Neural cell (in vitro differentiated cells): ENCODE results near the gene DSCAM. TPM values are rescaled to one million over a fixed set of nuclear protein-coding genes. Genes with fewer than 3 reads are reported as not detected.

Experiments
- H2AFZ ChIP-seq: fragments of 200-600, 300-800 bp; sonication (generic), shearing (Covaris generic); 2 replicates; pipeline ENCODE4 v1.6.0; 2014; ENCODE audit warnings: low read depth, mild to moderate bottlenecking, antibody characterized with exemption, low read length, moderate library complexity
- H3F3A ChIP-seq: fragments of 200-600 bp; shearing (Covaris generic); 2 replicates; pipeline ENCODE4 v1.6.1; 2016; ENCODE audit warnings: mild to moderate bottlenecking, moderate library complexity, mixed read lengths, antibody characterized with exemption, low read length; ENCODE audit not compliant: insufficient read depth, poor library complexity, severe bottlenecking
- H3K27ac ChIP-seq: fragments of 200-600, 300-800 bp; sonication (generic), shearing (Covaris generic); 2 replicates; pipeline ENCODE4 v1.5.1; 2014; ENCODE audit warnings: mild to moderate bottlenecking, low read length, moderate library complexity
- H3K27me3 ChIP-seq: fragments of 300-800, 200-600 bp; sonication (generic), shearing (Covaris generic); 2 replicates; pipeline ENCODE4 v1.6.0; 2014; ENCODE audit warnings: mild to moderate bottlenecking, low read depth, low read length, moderate library complexity; ENCODE audit not compliant: insufficient read depth
- H3K36me3 ChIP-seq: fragments of 300-800, 200-600 bp; sonication (generic), shearing (Covaris generic); 2 replicates; pipeline ENCODE4 v1.5.1; 2014; ENCODE audit warnings: mild to moderate bottlenecking, antibody characterized with exemption, low read length, moderate library complexity; ENCODE audit not compliant: insufficient read depth
- H3K4me2 ChIP-seq: fragments of 300-800, 200-600 bp; sonication (generic), shearing (Covaris generic); 2 replicates; pipeline ENCODE4 v1.6.0; 2014; ENCODE audit warnings: mild to moderate bottlenecking, low read length
- H3K4me3 ChIP-seq: fragments of 300-800, 200-600 bp; sonication (generic), shearing (Covaris generic); 2 replicates; pipeline ENCODE4 v1.5.1; 2014; ENCODE audit warnings: mild to moderate bottlenecking, low read length, moderate library complexity
- H3K79me2 ChIP-seq: fragments of 200-600 bp; shearing (Covaris generic); replicated peaks from 2 replicates; pipeline ENCODE4 v1.6.0; 2014; ENCODE audit warnings: mild to moderate bottlenecking, low read length, moderate library complexity; ENCODE audit not compliant: insufficient read depth
- H3K9ac ChIP-seq: fragments of 300-800, 200-600 bp; sonication (generic), shearing (Covaris generic); 2 replicates; pipeline ENCODE4 v1.6.1; 2016; ENCODE audit warnings: mild to moderate bottlenecking, low read length, mixed read lengths
- H3K9me2 ChIP-seq: fragments of 200-600 bp; shearing (Covaris generic); 2 replicates; pipeline ENCODE4 v1.6.1; 2016; ENCODE audit warnings: mild to moderate bottlenecking, low read length, mixed read lengths; ENCODE audit not compliant: insufficient read depth
- H3K9me3 ChIP-seq: fragments of 200-600, 300-800 bp; sonication (generic), shearing (Covaris generic); 2 replicates; pipeline ENCODE4 v1.6.1; 2016; ENCODE audit warnings: mild to moderate bottlenecking, mixed run types, low read length, moderate library complexity, mixed read lengths
- H4K20me1 ChIP-seq: fragments of 200-600 bp; shearing (Covaris generic); 2 replicates; pipeline ENCODE4 v1.6.1; 2016; ENCODE audit warnings: mild to moderate bottlenecking, mixed run types; ENCODE audit not compliant: insufficient read depth
- CTCF ChIP-seq: fragments of 450-650 bp; IDR thresholded peaks from 2 replicates; pipeline ENCODE4 v1.5.1; 2014; ENCODE audit warnings: antibody characterized with exemption, mild to moderate bottlenecking, moderate library complexity; ENCODE audit not compliant: poor library complexity, severe bottlenecking
- EP300 ChIP-seq: fragments of 450-650 bp; conservative IDR thresholded peaks from 2 replicates; pipeline ENCODE4 v1.6.1; 2014; ENCODE audit warnings: antibody characterized with exemption, mild to moderate bottlenecking, moderate library complexity; ENCODE audit not compliant: poor library complexity, severe bottlenecking
- EZH2 ChIP-seq: fragments of 200-600, 300-800 bp; shearing (Covaris generic), sonication (generic); IDR thresholded peaks from 2 replicates; pipeline ENCODE4 v1.6.1; 2014; ENCODE audit warnings: antibody characterized with exemption, low read length, borderline replicate concordance, mild to moderate bottlenecking; ENCODE audit not compliant: insufficient read depth, poor library complexity, severe bottlenecking
- MXI1 ChIP-seq: fragments of 450-650 bp; conservative IDR thresholded peaks from 2 replicates; pipeline ENCODE4 v1.6.1; 2014; ENCODE audit warnings: antibody characterized with exemption, mild to moderate bottlenecking; ENCODE audit not compliant: poor library complexity, severe bottlenecking
- POLR2AphosphoS5 ChIP-seq: IDR thresholded peaks from 2 replicates; pipeline ENCODE4 v1.6.1; 2012
- RAD21 ChIP-seq: fragments of 450-650 bp; conservative IDR thresholded peaks from 2 replicates; pipeline ENCODE4 v1.6.1; 2014; ENCODE audit warnings: antibody characterized with exemption, mild to moderate bottlenecking, moderate library complexity
- REST ChIP-seq: IDR thresholded peaks from 2 replicates; pipeline ENCODE4 v1.6.1; 2012; ENCODE audit warnings: borderline replicate concordance
- SMC3 ChIP-seq: fragments of 450-650 bp; conservative IDR thresholded peaks from 2 replicates; pipeline ENCODE4 v1.6.1; 2014; ENCODE audit warnings: antibody characterized with exemption, mild to moderate bottlenecking, moderate library complexity; ENCODE audit not compliant: poor library complexity
- TAF1 ChIP-seq: IDR thresholded peaks from 2 replicates; pipeline ENCODE4 v1.6.1; 2012; ENCODE audit warnings: low read depth
- polyA plus RNA-seq: library from polyadenylated mRNA; depleted of rRNA; stranded (reverse); fragments of >200 nt; gene quantifications from 2 replicates; pipeline ENCODE4 v1.2.3, GENCODE V29; 2014

DSCAM gene
- polyA plus RNA-seq, 1 donor from 2014 or later = 5.3 TPM

GRCh38 chr21:40200126-40200525 lies 646.8 kb downstream of the DSCAM start:
- no peaks in the 10 kb centered on the region for H3K79me2 ChIP-seq
- no peaks in the 10 kb centered on the region for H4K20me1 ChIP-seq
- no peak overlapping the region for H3K9ac ChIP-seq
- H3K9me3 ChIP-seq = no peaks in the 10 kb centered on the region
- H3K9me2 ChIP-seq = no peaks in the 10 kb centered on the region
- no peak for TF ChIP-seq POLR2AphosphoS5
- no peak for TF ChIP-seq CTCF
- no peak for TF ChIP-seq MXI1
- no peak for TF ChIP-seq EP300
- no peak for TF ChIP-seq EZH2
- no peak for TF ChIP-seq SMC3
- H3K27ac ChIP-seq = peak overlapping the region; percentile 75
- H3F3A ChIP-seq = peaks cover 3% of the 10 kb centered on the region
- no peak overlapping the region for H3K4me2 ChIP-seq
- H3K36me3 ChIP-seq = no peaks in the 10 kb centered on the region
- H2AFZ ChIP-seq = no peak overlapping the region
- no peaks in the 10 kb centered on the region for H3K27me3 ChIP-seq
- H3K4me3 ChIP-seq = no peak overlapping the region

- Histone ChIP-seq H3F3A (peaks cover 9% of the 10 kb centered on the region), H3K79me2 (no peaks in the 10 kb centered on the region), H3K27ac (peak overlapping the region; percentile 92), H3K4me2 (peak overlapping the region; percentile 15), H3K9me3 (no peaks in the 10 kb centered on the region), H3K36me3 (no peaks in the 10 kb centered on the region), H3K9ac (peak overlapping the region; percentile 59), H3K9me2 (no peaks in the 10 kb centered on the region), H3K27me3 (no peaks in the 10 kb centered on the region), H3K4me3 (peak overlapping the region; percentile 3), H4K20me1 (no peaks in the 10 kb centered on the region), H2AFZ (no peak overlapping the region)
- TF ChIP-seq RAD21 (peak; percentile 44), EP300 (peak; percentile 92), CTCF (no peak), POLR2AphosphoS5 (peak; percentile 63), SMC3 (peak; percentile 29), EZH2 (no peak), REST (peak; percentile 44), TAF1 (no peak), MXI1 (no peak)
Measured at GRCh38 chr21:40194185-40194980, 652.6 kb downstream of the DSCAM start.
